Pons (tissue), 1 donor: ENCODE measurements around the gene TREML2.
A peak's percentile ranks its signal among the peaks of the same experiment; 100 is the strongest.

ENCODE experiments used
- DNase-seq: peaks from one replicate; pipeline ENCODE4 v3.0.0-alpha.2; 2016; ENCODE audit warnings: low spot score

Gene TREML2

GRCh38 chr6:41176189-41176588 lies 24.8 kb downstream of the TREML2 start:
- DNase-seq = no peak

GRCh38 chr6:41175084-41175483 lies 25.9 kb downstream of the TREML2 start:
- no peak for DNase-seq

GRCh38 chr6:41174610-41175009 lies 26.3 kb downstream of the TREML2 start:
- no peak for DNase-seq

GRCh38 chr6:41171908-41172307 lies 29.0 kb downstream of the TREML2 start:
- DNase-seq = no peak

- DNase-seq = no peak
Measured at GRCh38 chr6:41170547-41171160, 30.3 kb downstream of the TREML2 start.

GRCh38 chr6:41167173-41167963 lies 33.6 kb downstream of the TREML2 start:
- DNase-seq = no peak

GRCh38 chr6:41164551-41165120 lies 36.3 kb downstream of the TREML2 start:
- no peak for DNase-seq

GRCh38 chr6:41163419-41163717 lies 37.6 kb downstream of the TREML2 start:
- no peak for DNase-seq

GRCh38 chr6:41162687-41163418 lies 38.1 kb downstream of the TREML2 start, which contains the start of gene TREM2:
Gene TREM2 (minus strand): TSS chr6:41163116. CDS start chr6:41163082, 34 bp downstream.
- peak; percentile 32 for DNase-seq

GRCh38 chr6:41161851-41162552 lies 38.9 kb downstream of the TREML2 start:
- peak; percentile 80 for DNase-seq

- no peak for DNase-seq
Measured at GRCh38 chr6:41161380-41161779, 39.6 kb downstream of the TREML2 start.

- DNase-seq = no peak
Measured at GRCh38 chr6:41160933-41161332, 40.0 kb downstream of the TREML2 start.

- no peak for DNase-seq
Measured at GRCh38 chr6:41159415-41160082, 41.4 kb downstream of the TREML2 start.

GRCh38 chr6:41157323-41157722 lies 43.6 kb downstream of the TREML2 start:
- DNase-seq = peak; percentile 64

- no peak for DNase-seq
Measured at GRCh38 chr6:41156771-41157170, 44.2 kb downstream of the TREML2 start.

- DNase-seq = no peak
Measured at GRCh38 chr6:41156001-41156400, 44.9 kb downstream of the TREML2 start.

GRCh38 chr6:41155132-41155805 lies 45.7 kb downstream of the TREML2 start:
- DNase-seq = no peak

GRCh38 chr6:41153992-41154625 lies 46.8 kb downstream of the TREML2 start, which contains the start of gene TREML1:
Gene TREML1 (minus strand): TSS chr6:41154347. CDS start chr6:41154288, 59 bp downstream.
- no peak for DNase-seq

GRCh38 chr6:41153451-41153850 lies 47.5 kb downstream of the TREML2 start:
- no peak for DNase-seq

GRCh38 chr6:41150671-41151070 lies 50.3 kb downstream of the TREML2 start:
- DNase-seq = no peak
